HCT116 (cell line): ENCODE data around the gene KLHL35. TPM values are rescaled to one million over a fixed set of nuclear protein-coding genes. Genes with fewer than 3 reads are reported as not detected.

Experiments used
- ATAC-seq: fragments of 200-7000 bp; cut with Tn5 transposase; 2 replicates; pipeline ENCODE4 v1.9.1; 2020; ENCODE audit warnings: mild to moderate bottlenecking, moderate library complexity
- BruUV-seq: library from RNA; stranded (reverse); fragments of 400-500 nt; replicated peaks from 2 replicates; lab custom pipeline; 2021; lab: Mats Ljungman, UMichigan
- CTCF ChIA-PET: fragments of 300-600 bp; sonication (Branson Sonifier 250); formaldehyde crosslinking; loops from one replicate; lab custom pipeline; 2021; ENCODE audit warnings: antibody characterized with exemption; lab: Charles Lee
- POLR2A ChIA-PET: fragments of 300-600, 350-600 bp; sonication (Branson Sonifier 250); formaldehyde crosslinking; loops from one replicate; lab custom pipeline; 2021; ENCODE audit warnings: antibody characterized with exemption; lab: Charles Lee
- RAD21 ChIA-PET, 2 experiments: fragments of 300-600 bp; sonication (Branson Sonifier 250); formaldehyde crosslinking; loops; one replicate each; lab custom pipeline; 2023; ENCODE audit warnings: low total read pairs in 2 of 2; ENCODE audit not compliant: uncharacterized antibody in 2 of 2, unreplicated experiment in 2 of 2, low non-redundant PET in 1 of 2; lab: Charles Lee
- DNase-seq: peaks from one replicate; pipeline ENCODE4 v3.0.0-alpha.2; 2010; ENCODE audit warnings: low read depth, low spot score
- H2AFZ ChIP-seq: fragments of 200-600 bp; shearing (Covaris generic), sonication (generic); 2 replicates; pipeline ENCODE4 v1.6.1; 2017; ENCODE audit warnings: low read depth, mixed run types, mixed read lengths, antibody characterized with exemption, low read length; ENCODE audit not compliant: poor library complexity, severe bottlenecking
- H3K27ac ChIP-seq: 2 replicates; pipeline ENCODE4 v1.5.1; 2012; ENCODE audit warnings: low read depth, low read length
- H3K27me3 ChIP-seq: fragments of 200-600 bp; sonication (generic); 2 replicates; pipeline ENCODE4 v1.6.1; 2016; ENCODE audit warnings: mixed run types, low read length, mixed read lengths; ENCODE audit not compliant: insufficient read depth
- H3K36me3 ChIP-seq, 2 experiments: fragments of 200-500 bp in 1 of 2; fragments of 200-600 bp in 1 of 2; sonication (Bioruptor generic) in 1 of 2; sonication (generic) in 1 of 2; 2 replicates each; pipeline versions ENCODE4 v1.5.1 to v1.6.1; 2014 to 2016; ENCODE audit warnings: low read length in 2 of 2, inconsistent platforms in 1 of 2, mixed read lengths in 1 of 2, mixed run types in 1 of 2; ENCODE audit not compliant: insufficient read depth in 2 of 2, control insufficient read depth in 1 of 2
- H3K4me1 ChIP-seq, 2 experiments: fragments of 200-600 bp in 1 of 2; sonication (generic) in 1 of 2; 2 replicates each; pipeline versions ENCODE4 v1.5.1 to v1.6.1; 2012 to 2017; ENCODE audit warnings: low read length in 2 of 2, inconsistent platforms in 1 of 2, mild to moderate bottlenecking in 1 of 2, mixed read lengths in 1 of 2, mixed run types in 1 of 2, moderate library complexity in 1 of 2; ENCODE audit not compliant: insufficient read depth in 2 of 2, control insufficient read depth in 1 of 2
- H3K4me2 ChIP-seq: fragments of 200-600 bp; sonication (generic); 2 replicates; pipeline ENCODE4 v1.6.1; 2017; ENCODE audit warnings: mixed run types, low read length, mixed read lengths
- H3K4me3 ChIP-seq, 2 experiments: fragments of 200-600 bp in 1 of 2; sonication (generic) in 1 of 2; replicated peaks in 1 of 2; 2 replicates each; pipeline ENCODE4 v1.5.1; 2011 to 2016; ENCODE audit warnings: low read length in 2 of 2, control low read depth in 1 of 2, low read depth in 1 of 2, mild to moderate bottlenecking in 1 of 2, mixed read lengths in 1 of 2, mixed run types in 1 of 2
- H3K79me2 ChIP-seq: fragments of 200-600 bp; sonication (generic); 2 replicates; pipeline ENCODE4 v1.6.1; 2017; ENCODE audit warnings: mild to moderate bottlenecking, mixed run types, low read length, moderate library complexity, mixed read lengths; ENCODE audit not compliant: insufficient read depth
- H3K9ac ChIP-seq: fragments of 200-600 bp; sonication (generic); 2 replicates; pipeline ENCODE4 v1.6.1; 2016; ENCODE audit warnings: low read length, mixed read lengths
- H3K9me2 ChIP-seq: fragments of 200-600 bp; sonication (generic), shearing (Covaris generic); 2 replicates; pipeline ENCODE4 v1.6.1; 2017; ENCODE audit warnings: mixed run types, mild to moderate bottlenecking, moderate library complexity; ENCODE audit not compliant: insufficient read depth
- H3K9me3 ChIP-seq, 2 experiments: fragments of 200-500 bp in 1 of 2; fragments of 200-600 bp in 1 of 2; sonication (Bioruptor generic) in 1 of 2; sonication (generic) in 1 of 2; 2 replicates each; pipeline ENCODE4 v1.6.1; 2014 to 2017; ENCODE audit warnings: low read length in 2 of 2, mixed read lengths in 2 of 2, inconsistent platforms in 1 of 2, low read depth in 1 of 2, mild to moderate bottlenecking in 1 of 2, mixed run types in 1 of 2, moderate library complexity in 1 of 2; ENCODE audit not compliant: control insufficient read depth in 1 of 2, insufficient read depth in 1 of 2
- H4K20me1 ChIP-seq: fragments of 200-600 bp; sonication (generic), shearing (Covaris generic); 2 replicates; pipeline ENCODE4 v1.6.1; 2017; ENCODE audit warnings: mixed run types, mild to moderate bottlenecking, moderate library complexity; ENCODE audit not compliant: insufficient read depth
- ELF1 ChIP-seq: IDR thresholded peaks from 2 replicates; pipeline ENCODE4 v1.6.1; 2012; ENCODE audit warnings: low read depth, borderline replicate concordance
- EZH2 ChIP-seq: fragments of 200-600 bp; sonication (generic); IDR thresholded peaks from 2 replicates; pipeline ENCODE4 v1.6.1; 2017; ENCODE audit warnings: antibody characterized with exemption, mixed run types
- EZH2phosphoT487 ChIP-seq: fragments of 200-600 bp; IDR thresholded peaks from 2 replicates; pipeline ENCODE4 v1.6.1; 2018; ENCODE audit warnings: antibody characterized with exemption, borderline replicate concordance
- POLR2A ChIP-seq: IDR thresholded peaks from 2 replicates; pipeline ENCODE4 v1.7.0; 2011; ENCODE audit warnings: borderline replicate concordance; ENCODE audit not compliant: insufficient read depth, insufficient read length; ENCODE audit errors: extremely low read depth
- SP1 ChIP-seq: IDR thresholded peaks from 2 replicates; pipeline ENCODE4 v1.6.1; 2012; ENCODE audit warnings: low read depth
- YY1 ChIP-seq: IDR thresholded peaks from 2 replicates; pipeline ENCODE4 v1.6.1; 2011; ENCODE audit warnings: low read length, low read depth, moderate library complexity, mild to moderate bottlenecking; ENCODE audit not compliant: insufficient replicate concordance; ENCODE audit errors: extremely low read depth
- intact Hi-C: fragments of 100-400 bp; cut with micrococcal nuclease; formaldehyde crosslinking; loops from 2 replicates; pipeline ENCODE4 v1.10.0; 2022
- total RNA-seq: library from RNA; stranded (reverse); gene quantifications from one replicate; pipeline ENCODE4 v1.2.1, GENCODE V29; 2021; ENCODE audit not compliant: unreplicated experiment
- TF ChIP-seq, protein P1 (sequence below): IDR thresholded peaks from 2 replicates; pipeline ENCODE4 v1.6.1; 2011; ENCODE audit warnings: mild to moderate bottlenecking, low read length, moderate library complexity; ENCODE audit not compliant: insufficient replicate concordance; ENCODE audit errors: extremely low read depth
- TF ChIP-seq, protein P2 (sequence below): IDR thresholded peaks from 2 replicates; pipeline ENCODE4 v1.6.1; 2012; ENCODE audit warnings: low read depth

KLHL35 gene
- total RNA-seq, 1 experiment from 2014 or later = 1.7 TPM

DNA sequence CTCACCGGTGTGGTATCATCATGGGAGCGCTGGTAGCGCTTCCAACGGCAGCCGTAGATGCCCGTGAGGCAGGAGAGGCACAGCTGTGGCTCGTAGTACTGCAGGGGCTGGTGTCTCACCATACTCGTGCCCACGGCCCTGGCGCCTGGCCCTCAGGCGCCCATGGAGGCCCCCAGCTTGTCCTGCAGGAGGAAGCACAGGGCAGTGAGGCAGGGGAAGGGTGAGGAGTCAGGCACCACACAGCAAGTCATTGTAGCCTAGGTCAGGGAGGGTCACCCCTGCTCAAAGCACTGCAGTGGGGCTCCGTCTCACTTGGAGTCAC lies 44.6 kb upstream of the KLHL35 start:
- no peak overlapping the region for H3K9ac ChIP-seq
- no peak overlapping the region for H2AFZ ChIP-seq
- ChIA-PET RAD21 (no interaction called here), CTCF (no interaction called here), POLR2A (interaction anchor here (0.6 kb wide), 1 partner anchor 161 kb away, joined by 3 read pairs; no protein-coding TSS in a partner anchor)
- no peak overlapping the region for H3K27ac ChIP-seq
- ATAC-seq (no peak), DNase-seq (no peak)
- no peaks in the 10 kb centered on the region for H4K20me1 ChIP-seq
- H3K36me3 ChIP-seq = no peaks in the 10 kb centered on the region
- H3K9me3 ChIP-seq = no peaks in the 10 kb centered on the region
- TF ChIP-seq SP1 (no peak), POLR2A (no peak)
- TF ChIP-seq, protein P1, sequence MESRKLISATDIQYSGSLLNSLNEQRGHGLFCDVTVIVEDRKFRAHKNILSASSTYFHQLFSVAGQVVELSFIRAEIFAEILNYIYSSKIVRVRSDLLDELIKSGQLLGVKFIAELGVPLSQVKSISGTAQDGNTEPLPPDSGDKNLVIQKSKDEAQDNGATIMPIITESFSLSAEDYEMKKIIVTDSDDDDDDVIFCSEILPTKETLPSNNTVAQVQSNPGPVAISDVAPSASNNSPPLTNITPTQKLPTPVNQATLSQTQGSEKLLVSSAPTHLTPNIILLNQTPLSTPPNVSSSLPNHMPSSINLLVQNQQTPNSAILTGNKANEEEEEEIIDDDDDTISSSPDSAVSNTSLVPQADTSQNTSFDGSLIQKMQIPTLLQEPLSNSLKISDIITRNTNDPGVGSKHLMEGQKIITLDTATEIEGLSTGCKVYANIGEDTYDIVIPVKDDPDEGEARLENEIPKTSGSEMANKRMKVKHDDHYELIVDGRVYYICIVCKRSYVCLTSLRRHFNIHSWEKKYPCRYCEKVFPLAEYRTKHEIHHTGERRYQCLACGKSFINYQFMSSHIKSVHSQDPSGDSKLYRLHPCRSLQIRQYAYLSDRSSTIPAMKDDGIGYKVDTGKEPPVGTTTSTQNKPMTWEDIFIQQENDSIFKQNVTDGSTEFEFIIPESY = no peak
- H3K4me3 ChIP-seq = no peak overlapping the region
- peaks cover 0 to 20% of the 10 kb centered on the region in 2 experiments; a peak in 2 of 4 replicates for H3K4me1 ChIP-seq
- no peak overlapping the region for H3K4me2 ChIP-seq
- no peaks in the 10 kb centered on the region for H3K79me2 ChIP-seq
- H3K27me3 ChIP-seq = no peaks in the 10 kb centered on the region
- intact Hi-C loops = no loop called here
- BruUV-seq = no TSS peak
- H3K9me2 ChIP-seq = no peaks in the 10 kb centered on the region

DNA sequence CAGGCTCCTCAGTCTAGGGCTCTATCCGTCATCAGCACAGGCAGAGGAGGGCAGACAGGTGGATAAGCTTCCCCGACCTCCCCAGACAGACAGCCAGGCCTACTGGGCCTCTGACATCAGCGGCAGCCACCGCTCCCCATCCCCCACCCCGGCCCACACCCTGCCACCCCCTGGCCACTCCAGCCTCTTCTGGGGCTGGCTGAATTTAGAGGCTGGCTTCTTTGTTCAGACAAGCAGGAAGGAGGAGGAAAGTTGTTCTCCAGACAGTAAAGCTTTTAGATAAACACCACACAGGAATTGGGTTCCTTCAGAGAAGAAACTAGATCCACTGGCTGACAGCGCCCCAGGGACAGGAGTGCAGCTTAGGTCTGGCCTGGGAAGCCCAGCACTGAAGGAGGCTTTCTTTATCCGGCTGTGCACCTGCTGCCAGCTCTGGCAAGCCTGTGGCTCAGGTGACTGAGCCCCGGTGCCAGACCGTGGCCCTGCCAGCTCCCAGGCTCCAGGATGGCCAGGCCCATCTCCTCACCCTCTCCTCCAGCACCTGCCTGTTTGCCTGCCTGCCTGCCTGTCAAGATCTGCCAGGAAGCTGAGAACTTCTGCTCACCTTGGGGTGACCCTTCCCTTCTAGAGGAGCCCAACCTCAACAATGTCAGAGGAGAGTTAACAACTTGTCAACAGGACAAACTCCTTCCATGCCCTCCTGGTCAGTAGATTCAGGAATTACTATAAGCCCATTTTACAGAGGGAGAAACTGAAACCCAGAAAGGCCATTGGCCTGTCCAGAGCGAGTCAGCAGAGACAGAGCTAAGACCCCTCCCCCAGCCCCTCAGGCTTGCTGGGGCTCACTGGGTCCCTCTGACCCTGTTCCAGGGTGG lies 44.0 kb upstream of the KLHL35 start:
- DNase-seq (no peak), ATAC-seq (no peak)
- no peak for TF ChIP-seq EZH2phosphoT487
- no peak for TF ChIP-seq YY1
- TF ChIP-seq, protein P2, sequence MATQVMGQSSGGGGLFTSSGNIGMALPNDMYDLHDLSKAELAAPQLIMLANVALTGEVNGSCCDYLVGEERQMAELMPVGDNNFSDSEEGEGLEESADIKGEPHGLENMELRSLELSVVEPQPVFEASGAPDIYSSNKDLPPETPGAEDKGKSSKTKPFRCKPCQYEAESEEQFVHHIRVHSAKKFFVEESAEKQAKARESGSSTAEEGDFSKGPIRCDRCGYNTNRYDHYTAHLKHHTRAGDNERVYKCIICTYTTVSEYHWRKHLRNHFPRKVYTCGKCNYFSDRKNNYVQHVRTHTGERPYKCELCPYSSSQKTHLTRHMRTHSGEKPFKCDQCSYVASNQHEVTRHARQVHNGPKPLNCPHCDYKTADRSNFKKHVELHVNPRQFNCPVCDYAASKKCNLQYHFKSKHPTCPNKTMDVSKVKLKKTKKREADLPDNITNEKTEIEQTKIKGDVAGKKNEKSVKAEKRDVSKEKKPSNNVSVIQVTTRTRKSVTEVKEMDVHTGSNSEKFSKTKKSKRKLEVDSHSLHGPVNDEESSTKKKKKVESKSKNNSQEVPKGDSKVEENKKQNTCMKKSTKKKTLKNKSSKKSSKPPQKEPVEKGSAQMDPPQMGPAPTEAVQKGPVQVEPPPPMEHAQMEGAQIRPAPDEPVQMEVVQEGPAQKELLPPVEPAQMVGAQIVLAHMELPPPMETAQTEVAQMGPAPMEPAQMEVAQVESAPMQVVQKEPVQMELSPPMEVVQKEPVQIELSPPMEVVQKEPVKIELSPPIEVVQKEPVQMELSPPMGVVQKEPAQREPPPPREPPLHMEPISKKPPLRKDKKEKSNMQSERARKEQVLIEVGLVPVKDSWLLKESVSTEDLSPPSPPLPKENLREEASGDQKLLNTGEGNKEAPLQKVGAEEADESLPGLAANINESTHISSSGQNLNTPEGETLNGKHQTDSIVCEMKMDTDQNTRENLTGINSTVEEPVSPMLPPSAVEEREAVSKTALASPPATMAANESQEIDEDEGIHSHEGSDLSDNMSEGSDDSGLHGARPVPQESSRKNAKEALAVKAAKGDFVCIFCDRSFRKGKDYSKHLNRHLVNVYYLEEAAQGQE = no peak
- no peak for TF ChIP-seq EZH2
- no peak for TF ChIP-seq ELF1
- Histone ChIP-seq H3K9me2 (no peaks in the 10 kb centered on the region), H3K4me1 (peaks cover 0 to 20% of the 10 kb centered on the region in 2 experiments; a peak in 2 of 4 replicates), H4K20me1 (no peaks in the 10 kb centered on the region), H3K4me3 (no peak overlapping the region), H3K27me3 (no peaks in the 10 kb centered on the region), H3K79me2 (no peaks in the 10 kb centered on the region), H2AFZ (no peak overlapping the region), H3K27ac (no peak overlapping the region), H3K9ac (no peak overlapping the region), H3K36me3 (no peaks in the 10 kb centered on the region), H3K4me2 (no peak overlapping the region), H3K9me3 (no peaks in the 10 kb centered on the region)
- ChIA-PET CTCF (no interaction called here), RAD21 (no interaction called here), POLR2A (no interaction called here)
- no TSS peak for BruUV-seq
- intact Hi-C loops = no loop called here
